NCI-H446 treated with DMSO at 0.1 percent for 48 hours (cell line): Measurements from ENCODE around the gene PSTPIP1.

Experiments
- DNase-seq: peaks from one replicate; lab custom pipeline; 2025; lab: John Stamatoyannopoulos, UW

PSTPIP1 gene

GRCh38 chr15:77070495-77071304 lies 75.8 kb downstream of the PSTPIP1 start, which contains the start of gene TSPAN3:
TSS of gene TSPAN3 (minus strand) at chr15:77071109. CDS start at chr15:77070954, 155 bp downstream.
- DNase-seq = peak; percentile 87

- no peak for DNase-seq
These were observed 76.6 kb downstream of the PSTPIP1 start for GRCh38 chr15:77071305-77072223.

- no peak for DNase-seq
These were observed 79.4 kb downstream of the PSTPIP1 start for GRCh38 chr15:77074350-77074749.

GRCh38 chr15:77075528-77075927 lies 80.6 kb downstream of the PSTPIP1 start:
- no peak for DNase-seq

GRCh38 chr15:77076323-77076915 lies 81.5 kb downstream of the PSTPIP1 start:
- DNase-seq = no peak

- DNase-seq = no peak
These were observed 87.0 kb downstream of the PSTPIP1 start for GRCh38 chr15:77081971-77082370.

GRCh38 chr15:77083381-77084160 lies 88.6 kb downstream of the PSTPIP1 start:
- peak; percentile 30 for DNase-seq

GRCh38 chr15:77084436-77084835 lies 89.5 kb downstream of the PSTPIP1 start:
- DNase-seq = no peak

- no peak for DNase-seq
These were observed 90.4 kb downstream of the PSTPIP1 start for GRCh38 chr15:77085297-77085696.
